GM18502 (cell line): ENCODE measurements around the gene DHRS3.
"Not testable (repeated sequence)": the region's sequence is repeated elsewhere in the genome, so short reads cannot be mapped to it uniquely, and the experiment has no call there.

Source experiments
- ATAC-seq: cut with Tn5 transposase; IDR thresholded peaks from one replicate; pipeline ENCODE4 v1.9.1; 2021; ENCODE audit warnings: mild to moderate bottlenecking; ENCODE audit not compliant: unreplicated experiment, poor library complexity

The DHRS3 gene

GRCh38 chr1:12528021-12528852, 89.8 kb downstream of the DHRS3 start:
- no peak for ATAC-seq

GRCh38 chr1:12527564-12527963, 90.4 kb downstream of the DHRS3 start:
- ATAC-seq: no peak

GRCh38 chr1:12525311-12526181, 92.5 kb downstream of the DHRS3 start:
- no peak for ATAC-seq

GRCh38 chr1:12524266-12524665, 93.7 kb downstream of the DHRS3 start:
- no peak for ATAC-seq

- ATAC-seq: not testable (repeated sequence)
Observed at GRCh38 chr1:12522780-12523179, 95.2 kb downstream of the DHRS3 start.

GRCh38 chr1:12521096-12521495, 96.9 kb downstream of the DHRS3 start:
- no peak for ATAC-seq

- no peak for ATAC-seq
Observed at GRCh38 chr1:12519693-12520364, 98.2 kb downstream of the DHRS3 start.

GRCh38 chr1:12518931-12519692, 98.9 kb downstream of the DHRS3 start:
- ATAC-seq: no peak
